Suppressor macrophage treated with lipopolysaccharide for 4 hours (primary cell): ENCODE data around the gene DTYMK.
A peak's percentile ranks its signal among the peaks of the same experiment; 100 is the strongest.

ENCODE experiments used
- DNase-seq: peaks from one replicate; pipeline ENCODE4 v3.0.0-alpha.2; 2020

The DTYMK gene, protein sequence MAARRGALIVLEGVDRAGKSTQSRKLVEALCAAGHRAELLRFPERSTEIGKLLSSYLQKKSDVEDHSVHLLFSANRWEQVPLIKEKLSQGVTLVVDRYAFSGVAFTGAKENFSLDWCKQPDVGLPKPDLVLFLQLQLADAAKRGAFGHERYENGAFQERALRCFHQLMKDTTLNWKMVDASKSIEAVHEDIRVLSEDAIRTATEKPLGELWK

GRCh38 chr2:241686650-241687425 is at the start of gene DTYMK:
TSS of gene DTYMK (minus strand) at chr2:241686815. CDS start at chr2:241686783, 32 bp downstream.
- DNase-seq, result peak; percentile 99

DNA sequence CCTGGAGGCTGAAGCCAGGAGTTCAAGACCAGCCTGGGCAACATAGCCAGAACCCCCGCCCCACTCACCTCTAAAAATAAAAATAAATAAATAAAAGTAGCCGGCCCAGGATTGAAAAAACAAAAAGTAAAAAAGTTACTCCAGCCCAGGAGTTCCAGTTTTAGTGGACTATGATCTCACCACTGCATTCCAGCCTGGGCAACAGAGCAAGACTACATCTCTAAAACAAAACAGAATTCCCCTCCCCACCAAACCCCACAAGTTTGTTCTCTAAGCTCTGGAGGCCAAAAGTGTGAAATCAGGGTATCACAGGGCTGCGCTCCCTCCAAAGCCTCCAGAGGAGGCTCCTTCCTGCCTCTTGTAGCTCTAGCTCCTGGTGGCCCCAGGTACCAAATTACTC is 49.5 kb upstream of the DTYMK start:
- DNase-seq, result no peak

GRCh38 chr2:241734467-241735208 is 48.0 kb upstream of the DTYMK start, which contains the start of gene D2HGDH:
TSS of gene D2HGDH (plus strand) at chr2:241734630. CDS start at chr2:241735225, 595 bp downstream.
- peak; percentile 97 for DNase-seq

DNA sequence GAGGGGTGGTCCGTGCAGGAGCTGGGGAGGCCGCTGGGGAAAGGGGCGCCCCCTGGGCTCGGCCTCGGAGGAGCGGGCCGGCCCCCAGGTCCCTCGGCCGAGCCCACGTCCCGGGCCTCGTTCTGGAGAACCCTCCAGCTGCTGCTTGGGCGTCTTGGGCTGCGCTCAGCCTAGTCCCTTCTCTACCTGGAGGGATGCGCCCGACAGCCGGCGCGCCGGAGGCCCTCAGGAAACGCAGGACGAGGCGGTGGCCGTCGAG is 47.5 kb upstream of the DTYMK start:
- no peak for DNase-seq

- DNase-seq, result no peak
Measured at GRCh38 chr2:241733391-241734207, 47.0 kb upstream of the DTYMK start.

DNA sequence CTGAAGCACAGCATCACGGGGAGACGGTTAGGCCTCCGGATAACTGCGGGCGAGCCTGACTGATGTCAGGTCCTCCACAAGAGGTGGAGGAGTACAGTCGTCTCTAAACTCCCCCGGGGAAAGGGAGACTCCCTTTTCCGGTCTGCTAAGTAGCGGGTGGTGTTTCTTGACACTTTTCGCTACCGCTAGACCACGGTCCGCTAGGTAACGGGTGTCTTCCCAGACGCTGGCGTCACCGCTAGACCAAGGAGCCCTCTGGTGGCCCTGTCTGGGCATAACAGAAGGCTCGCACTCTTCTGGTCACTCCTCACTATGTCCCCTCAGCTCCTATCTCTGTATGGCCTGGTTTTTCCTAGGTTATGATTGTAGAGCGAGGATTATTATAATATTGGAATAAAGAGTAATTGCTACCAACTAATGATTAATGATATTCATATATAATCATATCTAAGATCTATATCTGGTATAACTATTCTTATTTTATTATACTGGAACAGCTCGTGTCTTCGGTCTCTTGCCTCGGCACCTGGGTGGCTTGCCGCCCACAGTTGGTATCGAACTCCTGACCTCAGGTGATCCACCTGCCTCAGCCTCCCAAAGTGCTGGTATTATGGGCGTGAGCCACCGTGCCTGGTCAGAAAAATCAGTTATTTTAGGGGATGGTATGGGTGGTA is 46.0 kb upstream of the DTYMK start:
- peak; percentile 47 for DNase-seq

DNA sequence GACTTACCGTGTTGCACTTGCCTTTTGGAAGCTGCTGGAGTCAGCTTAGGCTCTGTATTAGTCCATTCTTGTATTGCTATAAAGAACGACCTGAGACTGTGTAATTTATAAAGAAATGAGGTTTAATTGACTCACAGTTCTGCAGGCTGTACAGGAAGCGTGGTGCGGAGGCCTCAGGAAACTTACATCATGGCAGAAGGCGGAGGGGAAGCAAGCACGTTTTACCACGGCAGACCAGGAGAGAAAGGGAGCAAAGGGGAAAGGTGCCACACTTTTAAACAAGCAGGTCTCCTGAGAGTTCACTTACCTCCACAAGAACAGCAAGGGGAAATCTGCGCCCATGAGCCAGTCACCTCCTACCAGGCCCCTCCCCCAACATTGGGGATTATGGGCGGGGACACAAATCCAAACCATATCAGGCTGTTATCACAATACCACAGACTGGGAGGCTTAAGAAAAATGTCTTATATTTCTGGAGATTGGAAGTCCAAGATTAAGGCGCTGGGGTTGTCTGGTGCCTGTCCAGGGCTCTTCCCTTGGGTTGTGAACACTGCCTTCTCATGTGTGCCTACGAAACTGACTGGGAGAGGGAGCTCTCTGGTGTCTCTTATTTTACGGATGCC is 44.2 kb upstream of the DTYMK start:
- peak; percentile 45 for DNase-seq

GRCh38 chr2:241729868-241730267 is 43.3 kb upstream of the DTYMK start:
- DNase-seq, result no peak

GRCh38 chr2:241728627-241729026 is 42.0 kb upstream of the DTYMK start:
- DNase-seq, result no peak

DNA sequence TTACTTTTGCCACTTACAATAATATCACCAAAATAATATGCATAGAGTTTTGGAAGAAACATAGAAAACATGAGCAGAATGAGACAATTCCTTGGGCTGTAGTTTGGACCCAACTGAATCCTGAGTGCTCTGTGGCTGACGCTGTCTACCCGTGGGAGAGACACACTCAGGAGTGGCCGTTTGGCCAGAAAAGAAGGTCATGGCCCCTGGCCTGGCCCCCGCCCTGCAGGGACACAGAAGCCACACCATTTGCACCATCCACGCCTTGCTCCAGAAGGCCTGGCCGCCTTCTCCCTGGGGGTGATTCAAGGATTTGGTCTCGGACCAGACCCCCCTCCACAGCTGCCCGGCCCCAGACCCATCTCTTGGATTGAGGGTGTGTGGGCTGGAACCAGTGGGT is 41.4 kb upstream of the DTYMK start:
- no peak for DNase-seq

DNA sequence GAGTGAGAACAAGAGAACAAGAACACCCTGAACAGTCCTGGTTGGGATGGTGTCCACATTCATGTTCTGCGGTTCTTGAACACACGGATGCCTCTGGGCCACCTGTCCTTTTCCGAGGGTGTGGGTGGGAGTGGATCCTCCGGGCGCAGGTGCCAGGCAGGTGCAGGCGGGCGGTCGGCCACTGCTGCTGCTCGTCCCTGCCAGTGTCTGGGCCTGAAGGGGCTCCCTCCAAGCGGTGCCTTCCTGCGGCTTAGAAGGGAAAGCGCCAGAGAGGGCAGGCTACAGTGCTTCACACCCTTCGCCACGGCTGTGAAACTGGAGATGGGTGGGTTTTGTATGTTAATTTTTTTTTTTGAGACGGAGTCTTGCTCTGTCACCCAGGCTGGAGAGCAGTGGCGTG is 39.8 kb upstream of the DTYMK start:
- DNase-seq, result no peak

DNA sequence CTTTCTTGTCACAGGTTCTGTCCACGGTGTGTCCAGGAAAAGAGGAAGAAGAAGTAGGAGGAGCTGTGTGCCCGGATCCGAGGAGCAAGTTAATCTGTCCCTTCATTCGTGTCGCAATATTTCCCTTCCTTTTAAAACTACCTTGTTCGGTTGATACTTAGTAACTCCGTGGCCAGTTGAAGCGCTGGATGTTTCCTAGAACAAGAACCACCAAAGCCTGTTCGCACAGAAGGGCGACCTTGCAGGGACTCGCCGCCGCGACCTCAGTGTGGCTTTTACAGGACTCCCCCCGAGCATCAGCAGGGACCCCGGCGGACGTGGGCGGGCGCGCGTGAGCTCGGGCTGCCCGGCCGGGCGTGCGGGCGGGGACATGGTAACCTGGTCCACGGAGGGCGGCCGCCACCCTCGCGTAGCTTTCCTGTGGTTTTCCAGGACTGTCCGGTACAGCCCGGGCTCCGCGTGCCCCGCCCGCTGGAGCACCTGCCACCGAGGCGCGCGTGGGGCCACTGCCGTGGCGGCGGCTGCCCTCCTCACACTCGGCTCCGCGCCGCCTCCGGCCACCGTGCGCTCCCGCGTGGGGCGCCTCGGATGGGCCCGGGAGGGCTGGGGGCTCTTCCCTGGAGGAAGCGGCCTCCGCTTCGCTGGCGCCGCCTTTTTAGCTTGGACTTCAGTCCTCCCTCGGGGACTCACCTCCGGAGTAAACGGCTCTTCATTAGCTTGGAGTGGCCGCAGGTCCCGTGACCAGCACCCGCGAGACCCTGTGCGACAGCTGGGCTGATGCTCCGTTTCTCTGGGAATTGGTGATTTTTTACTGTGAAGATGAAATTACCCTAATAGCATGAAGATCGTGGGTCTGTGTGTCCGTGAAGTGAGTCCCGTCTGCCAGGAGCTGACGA is 38.6 kb upstream of the DTYMK start:
- DNase-seq, result no peak

GRCh38 chr2:241724259-241724974 is 37.8 kb upstream of the DTYMK start:
- no peak for DNase-seq

GRCh38 chr2:241722896-241723454 is 36.4 kb upstream of the DTYMK start:
- DNase-seq, result no peak

- no peak for DNase-seq
Measured at GRCh38 chr2:241721852-241722251, 35.2 kb upstream of the DTYMK start.

DNA sequence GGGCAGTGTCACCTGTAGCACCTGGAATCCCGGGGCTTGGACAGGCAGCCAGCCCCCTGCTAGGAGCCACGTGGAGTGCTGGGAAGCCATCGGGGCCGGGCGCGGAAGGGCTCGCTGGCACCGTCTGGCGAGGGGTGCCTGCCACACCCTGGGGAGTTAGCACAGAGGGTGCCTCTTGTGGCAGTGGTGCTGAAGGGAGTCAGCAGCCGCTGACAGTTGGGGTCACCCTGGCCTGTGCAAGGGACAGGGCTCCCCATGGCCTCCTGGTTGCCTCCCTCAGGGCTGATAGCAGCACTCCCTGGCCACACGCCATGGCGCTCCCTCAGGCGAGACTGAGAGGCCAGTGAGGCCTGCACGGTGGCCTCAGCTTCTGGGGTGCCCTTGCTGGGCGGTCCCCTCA is 33.9 kb upstream of the DTYMK start:
- DNase-seq, result no peak

DNA sequence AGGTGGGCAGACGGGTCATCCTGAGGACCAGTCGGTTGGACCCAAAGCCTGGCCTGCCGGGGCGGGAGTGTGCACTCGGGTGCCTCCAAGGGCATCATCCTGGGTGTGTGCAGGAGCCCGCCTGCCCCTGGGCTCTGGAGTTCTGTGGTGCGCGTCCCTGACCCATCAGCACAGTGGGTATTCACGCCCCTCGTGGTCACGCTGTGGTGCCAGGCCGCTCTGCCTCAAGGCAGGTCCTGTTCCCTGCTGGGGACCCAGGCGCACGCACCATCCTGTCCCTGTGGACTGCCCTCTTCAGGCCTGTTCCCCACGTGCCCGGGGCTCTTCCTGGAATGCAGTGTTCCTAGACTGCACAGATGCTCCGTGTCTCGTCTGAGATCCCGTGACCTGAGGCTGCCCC is 33.5 kb upstream of the DTYMK start:
- DNase-seq, result no peak

DNA sequence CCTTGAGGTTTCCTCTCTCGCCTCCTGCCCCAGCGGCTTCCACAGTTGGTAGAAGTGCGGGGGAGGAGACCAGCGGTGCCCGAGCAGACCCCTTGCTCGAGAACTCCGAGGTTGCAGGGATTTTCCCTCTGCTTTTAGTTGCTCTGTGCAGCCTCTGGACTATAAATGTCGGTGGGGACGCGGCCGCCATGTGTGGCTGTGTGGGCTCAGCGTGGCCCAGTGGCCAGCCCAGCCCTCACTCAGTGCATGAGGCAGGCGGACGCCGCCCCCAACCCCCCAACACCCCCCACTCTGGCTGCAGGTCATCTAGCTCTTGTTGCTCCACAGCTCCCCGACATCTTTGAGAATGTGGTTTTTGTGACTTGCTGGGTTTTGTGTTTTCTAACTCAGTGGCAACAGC is 32.5 kb upstream of the DTYMK start:
- no peak for DNase-seq

DNA sequence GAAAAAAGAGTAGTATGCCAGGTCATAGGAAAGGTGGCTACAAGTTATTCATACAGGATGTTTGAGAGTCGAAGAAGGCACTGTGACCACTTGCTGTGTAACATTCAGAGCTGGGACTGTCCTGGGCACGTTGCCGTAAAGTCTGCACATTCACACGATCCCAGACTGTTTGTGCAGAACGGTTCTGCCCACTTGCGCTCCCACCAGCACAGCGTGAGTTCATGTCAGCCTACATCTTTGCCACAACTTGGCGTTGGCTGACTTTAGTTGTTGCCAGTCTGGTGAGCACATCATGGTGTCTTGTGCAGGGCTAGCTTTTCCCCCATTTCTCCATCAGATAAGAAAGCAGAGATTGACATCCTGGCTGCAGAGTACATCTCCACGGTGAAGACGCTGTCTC is 22.3 kb upstream of the DTYMK start:
- no peak for DNase-seq

GRCh38 chr2:241706537-241706936 is 19.9 kb upstream of the DTYMK start:
- DNase-seq, result no peak
